Naive thymus-derived CD4-positive, alpha-beta T cell (primary cell): ENCODE results near the gene GREB1L. TPM values are rescaled to one million over a fixed set of nuclear protein-coding genes. Genes with fewer than 3 reads are reported as not detected.
"Not testable (repeated sequence)": the region's sequence is repeated elsewhere in the genome, so short reads cannot be mapped to it uniquely, and the experiment has no call there.

Experiments used
- ATAC-seq: fragments of 150-1000 bp; cut with Tn5 transposase; 2 replicates; pipeline ENCODE4 v1.10.0; 2021; ENCODE audit warnings: mild to moderate bottlenecking, moderate library complexity
- CTCF ChIA-PET: fragments of 350-600 bp; sonication (Branson Sonifier 250); formaldehyde crosslinking; loops from one replicate; lab custom pipeline; 2021; ENCODE audit warnings: antibody characterized with exemption; lab: Charles Lee
- POLR2A ChIA-PET: fragments of 350-600 bp; sonication (Branson Sonifier 250); formaldehyde crosslinking; loops from one replicate; lab custom pipeline; 2021; ENCODE audit warnings: antibody characterized with exemption, inconsistent platforms; lab: Charles Lee
- DNase-seq, 9 donors: peaks; one replicate each; pipeline versions ENCODE4 v3.0.0 to v3.0.0-alpha.2; 2020 to 2022; ENCODE audit warnings: mixed read lengths in 1 of 9
- H3K27ac ChIP-seq: one replicate; pipeline ENCODE4 v1.7.0; 2013; ENCODE audit warnings: mild to moderate bottlenecking, low read depth, low read length, moderate library complexity
- H3K27me3 ChIP-seq, 2 donors: one replicate each; pipeline ENCODE4 v1.7.0; 2013; ENCODE audit warnings: low read length in 2 of 2, mild to moderate bottlenecking in 2 of 2, moderate library complexity in 2 of 2; ENCODE audit not compliant: control insufficient read depth in 2 of 2, insufficient read depth in 2 of 2
- H3K36me3 ChIP-seq, 3 experiments: 1 replicate in 2 of 3; 2 replicates in 1 of 3; pipeline ENCODE4 v1.7.0; 2013; ENCODE audit warnings: low read length in 3 of 3, mild to moderate bottlenecking in 3 of 3, moderate library complexity in 1 of 3; ENCODE audit not compliant: insufficient read depth in 3 of 3, control insufficient read depth in 2 of 3
- H3K4me1 ChIP-seq, 2 donors: one replicate each; pipeline ENCODE4 v1.7.0; 2013; ENCODE audit warnings: low read length in 2 of 2, mild to moderate bottlenecking in 2 of 2, moderate library complexity in 1 of 2; ENCODE audit not compliant: control insufficient read depth in 2 of 2, insufficient read depth in 2 of 2
- H3K4me3 ChIP-seq: 2 replicates; pipeline ENCODE4 v1.7.0; 2013; ENCODE audit warnings: mild to moderate bottlenecking, low read length
- H3K9me3 ChIP-seq, 3 experiments: 1 replicate in 2 of 3; 2 replicates in 1 of 3; pipeline ENCODE4 v1.7.0; 2013; ENCODE audit warnings: low read length in 3 of 3; ENCODE audit not compliant: control insufficient read depth in 2 of 3
- H3K27ac Mint-ChIP-seq, 9 donors: one replicate each; pipeline ENCODE4 v1.8.0; 2020 to 2022; ENCODE audit warnings: mixed read lengths in 9 of 9, mild to moderate bottlenecking in 8 of 9, moderate library complexity in 5 of 9, inconsistent platforms in 2 of 9
- H3K27me3 Mint-ChIP-seq, 5 donors: one replicate each; pipeline ENCODE4 v1.8.0; 2021 to 2022; ENCODE audit warnings: mixed read lengths in 5 of 5, mild to moderate bottlenecking in 1 of 5
- H3K36me3 Mint-ChIP-seq, 5 donors: one replicate each; pipeline ENCODE4 v1.8.0; 2020 to 2022; ENCODE audit warnings: mixed read lengths in 5 of 5, mild to moderate bottlenecking in 3 of 5, inconsistent platforms in 1 of 5
- H3K4me1 Mint-ChIP-seq, 7 donors: one replicate each; pipeline ENCODE4 v1.8.0; 2020 to 2022; ENCODE audit warnings: mixed read lengths in 7 of 7, mild to moderate bottlenecking in 3 of 7, inconsistent platforms in 1 of 7
- H3K4me3 Mint-ChIP-seq, 10 donors: one replicate each; pipeline ENCODE4 v1.8.0; 2020 to 2022; ENCODE audit warnings: mild to moderate bottlenecking in 10 of 10, mixed read lengths in 10 of 10, moderate library complexity in 6 of 10, inconsistent platforms in 2 of 10
- H3K9me3 Mint-ChIP-seq, 11 donors: one replicate each; pipeline ENCODE4 v1.8.0; 2020 to 2022; ENCODE audit warnings: mixed read lengths in 11 of 11, mild to moderate bottlenecking in 4 of 11, inconsistent platforms in 1 of 11, moderate library complexity in 1 of 11
- intact Hi-C, 2 donors: fragments of 100-400 bp; cut with micrococcal nuclease; formaldehyde crosslinking; loops; one replicate each; pipeline ENCODE4 v1.15.1; 2023
- polyA plus RNA-seq, 2 donors: library from polyadenylated mRNA; unstranded; fragments of 300-500 nt; fragmentation: Illumina TruSeq; gene quantifications; one replicate each; pipeline ENCODE4 v1.2.3, GENCODE V29; 2021
- total RNA-seq, 6 experiments: library from RNA in 5 of 6; stranded (reverse) in 5 of 6; gene quantifications; 1 replicate in 5 of 6; 2 replicates in 1 of 6; pipeline ENCODE4 v1.2.3 and lab custom pipeline; 2021 to 2026

The GREB1L gene
- total and polyA plus RNA-seq, 7 experiments from 2014 or later = 0.09 to 0.11 TPM; not detected in 5

DNA sequence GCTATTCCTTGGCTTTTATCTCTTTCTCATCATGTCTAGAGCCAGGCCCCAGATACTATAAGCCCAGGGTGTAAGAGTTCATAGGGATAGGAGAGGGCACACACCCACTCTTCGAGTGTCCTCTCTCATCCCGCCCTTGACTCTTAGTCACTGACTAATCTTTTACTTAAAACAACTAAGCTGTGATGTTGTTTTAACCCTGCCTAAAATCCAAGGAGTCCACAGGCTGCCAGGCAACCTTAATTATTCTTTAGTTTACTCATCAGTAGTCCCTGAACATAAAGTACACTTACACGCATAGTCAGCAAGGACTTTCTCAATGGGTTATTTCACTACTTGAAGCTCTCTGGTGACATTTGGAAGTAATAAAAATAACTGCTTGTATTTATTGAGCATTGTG is 28.4 kb downstream of the GREB1L start:
- ATAC-seq (no peak), DNase-seq (no peak)
- Histone ChIP-seq H3K4me1 (no peaks in the 10 kb centered on the region), H3K4me3 (no peak overlapping the region), H3K27me3 (no peaks in the 10 kb centered on the region), H3K36me3 (no peaks in the 10 kb centered on the region), H3K9me3 (no peaks in the 10 kb centered on the region), H3K27ac (no peak overlapping the region)
- Mint-ChIP-seq H3K4me1 (no peaks in the 10 kb centered on the region), H3K27ac (no peak overlapping the region), H3K36me3 (no peaks in the 10 kb centered on the region), H3K4me3 (no peak overlapping the region), H3K9me3 (no peaks in the 10 kb centered on the region), H3K27me3 (peaks cover 2 to 13% (median 5%) of the 10 kb centered on the region in 5 donors)
- CTCF ChIA-PET = no interaction called here
- intact Hi-C loops = no loop called here
- POLR2A ChIA-PET = no interaction called here

- POLR2A ChIA-PET = no interaction called here
These were observed 30.1 kb downstream of the GREB1L start for GRCh38 chr18:21272016-21272579.

DNA sequence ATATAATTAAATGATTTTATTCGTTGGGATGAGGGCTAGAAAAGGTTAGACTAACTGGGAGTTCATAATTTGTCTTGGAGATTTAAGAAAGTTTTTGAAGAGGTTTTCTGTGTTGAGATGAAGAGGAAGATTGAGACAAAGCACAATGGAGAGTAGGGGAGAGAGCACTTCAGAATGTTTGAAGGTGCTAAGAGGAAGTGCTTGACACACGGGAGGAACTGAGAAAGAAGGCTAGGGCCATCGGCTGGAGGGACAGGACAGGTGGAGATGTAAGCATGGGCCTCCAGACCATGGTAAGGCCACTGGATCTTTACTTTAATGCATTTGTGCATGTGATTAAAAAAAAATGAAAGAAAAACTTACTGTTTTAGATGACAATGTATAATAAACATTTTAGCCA is 31.5 kb downstream of the GREB1L start:
- H3K4me3 Mint-ChIP-seq = no peak overlapping the region
- peaks cover 0 to 6% (median 0%) of the 10 kb centered on the region in 5 donors for H3K36me3 Mint-ChIP-seq
- CTCF ChIA-PET = no interaction called here
- no peak overlapping the region for H3K27ac Mint-ChIP-seq
- POLR2A ChIA-PET = no interaction called here
- H3K27me3 ChIP-seq = no peaks in the 10 kb centered on the region
- peaks cover 0 to 23% (median 10%) of the 10 kb centered on the region in 5 donors for H3K27me3 Mint-ChIP-seq
- intact Hi-C loops = no loop called here
- DNase-seq (no peak), ATAC-seq (no peak)
- peaks cover 0 to 10% (median 1%) of the 10 kb centered on the region in 11 donors for H3K9me3 Mint-ChIP-seq
- H3K4me1 Mint-ChIP-seq = no peaks in the 10 kb centered on the region
- H3K4me3 ChIP-seq = no peak overlapping the region
- H3K36me3 ChIP-seq = no peaks in the 10 kb centered on the region
- no peaks in the 10 kb centered on the region for H3K4me1 ChIP-seq
- H3K9me3 ChIP-seq = no peaks in the 10 kb centered on the region
- no peak overlapping the region for H3K27ac ChIP-seq

More at GRCh38 chr18:21272016-21272579, 30.1 kb downstream of the GREB1L start:
- no peak for ATAC-seq
- no peaks in the 10 kb centered on the region for H3K9me3 ChIP-seq
- no peaks in the 10 kb centered on the region for H3K36me3 ChIP-seq
- Mint-ChIP-seq H3K27ac (no peak overlapping the region), H3K36me3 (peaks cover 0 to 6% (median 0%) of the 10 kb centered on the region in 5 donors), H3K27me3 (peaks cover 0 to 17% (median 5%) of the 10 kb centered on the region in 5 donors), H3K4me1 (no peaks in the 10 kb centered on the region), H3K4me3 (no peak overlapping the region), H3K9me3 (peaks cover 0 to 7% (median 0%) of the 10 kb centered on the region in 11 donors)
- intact Hi-C loops = no loop called here
- H3K4me1 ChIP-seq = no peaks in the 10 kb centered on the region
- no peak for DNase-seq
- H3K4me3 ChIP-seq = no peak overlapping the region
- CTCF ChIA-PET = interaction anchor here (0.6 kb wide), 1 partner anchor 629 kb away, joined by 3 read pairs; no protein-coding TSS in a partner anchor
- no peak overlapping the region for H3K27ac ChIP-seq
- no peaks in the 10 kb centered on the region for H3K27me3 ChIP-seq

GRCh38 chr18:21275645-21276044 is 33.6 kb downstream of the GREB1L start:
- POLR2A ChIA-PET = no interaction called here
- no peak for ATAC-seq

GRCh38 chr18:21277578-21277977 is 35.5 kb downstream of the GREB1L start:
- ChIA-PET POLR2A (no interaction called here), CTCF (no interaction called here)
- no peak for DNase-seq
- ATAC-seq = no peak
- Histone ChIP-seq H3K36me3 (no peaks in the 10 kb centered on the region), H3K4me3 (no peak overlapping the region), H3K4me1 (no peaks in the 10 kb centered on the region), H3K9me3 (no peaks in the 10 kb centered on the region), H3K27ac (no peak overlapping the region), H3K27me3 (no peaks in the 10 kb centered on the region)
- H3K36me3 Mint-ChIP-seq = peaks cover 0 to 6% (median 0%) of the 10 kb centered on the region in 5 donors
- H3K4me1 Mint-ChIP-seq = no peaks in the 10 kb centered on the region
- H3K27me3 Mint-ChIP-seq = peaks cover 4 to 22% (median 10%) of the 10 kb centered on the region in 5 donors
- H3K4me3 Mint-ChIP-seq = no peak overlapping the region
- H3K27ac Mint-ChIP-seq = no peak overlapping the region
- H3K9me3 Mint-ChIP-seq = peaks cover 0 to 10% (median 1%) of the 10 kb centered on the region in 11 donors
- intact Hi-C loops = no loop called here

More at GRCh38 chr18:21275645-21276044, 33.6 kb downstream of the GREB1L start:
- peaks cover 0 to 6% (median 0%) of the 10 kb centered on the region in 5 donors for H3K36me3 Mint-ChIP-seq
- no peaks in the 10 kb centered on the region for H3K4me1 Mint-ChIP-seq
- H3K36me3 ChIP-seq = no peaks in the 10 kb centered on the region
- no peak overlapping the region for H3K27ac ChIP-seq
- no peaks in the 10 kb centered on the region for H3K9me3 ChIP-seq
- no peaks in the 10 kb centered on the region for H3K4me1 ChIP-seq
- H3K27me3 ChIP-seq = no peaks in the 10 kb centered on the region
- no peak overlapping the region for H3K27ac Mint-ChIP-seq
- H3K4me3 ChIP-seq = no peak overlapping the region
- intact Hi-C loops = no loop called here
- CTCF ChIA-PET = no interaction called here
- DNase-seq = no peak
- no peak overlapping the region for H3K4me3 Mint-ChIP-seq
- H3K27me3 Mint-ChIP-seq = peaks cover 2 to 15% (median 7%) of the 10 kb centered on the region in 5 donors
- H3K9me3 Mint-ChIP-seq = peaks cover 0 to 10% (median 1%) of the 10 kb centered on the region in 11 donors

- ATAC-seq, H3K4me1 ChIP-seq, H3K36me3 ChIP-seq, H3K4me3 Mint-ChIP-seq, H3K9me3 Mint-ChIP-seq, H3K27ac Mint-ChIP-seq, H3K36me3 Mint-ChIP-seq, H3K4me1 Mint-ChIP-seq, CTCF ChIA-PET, H3K9me3 ChIP-seq, H3K4me3 ChIP-seq, intact Hi-C loops, H3K27me3 ChIP-seq, DNase-seq, POLR2A ChIA-PET, H3K27ac ChIP-seq: not testable (repeated sequence)
- H3K27me3 Mint-ChIP-seq = peaks cover 4 to 22% (median 10%) of the 10 kb centered on the region in 5 donors
These were observed 36.2 kb downstream of the GREB1L start for GRCh38 chr18:21278218-21278617.

DNA sequence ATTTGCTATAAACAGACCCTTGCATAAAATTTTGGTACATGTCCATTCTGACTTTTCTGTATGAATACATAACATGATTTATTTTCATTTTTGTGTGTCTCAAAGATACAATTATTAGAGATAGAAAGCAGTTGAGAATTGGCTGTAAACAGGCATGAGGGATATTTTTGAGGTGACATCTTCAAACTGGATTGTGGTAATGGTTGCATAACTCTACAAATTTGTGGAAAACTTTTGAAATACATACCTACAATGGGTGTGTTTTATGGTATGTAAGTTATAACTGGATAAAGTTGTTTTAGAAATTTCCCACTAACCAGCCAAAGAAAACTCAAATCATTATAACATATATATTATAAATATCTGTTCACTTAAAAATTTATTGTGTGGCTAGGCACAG is 39.6 kb downstream of the GREB1L start:
- Histone ChIP-seq H3K4me1 (no peaks in the 10 kb centered on the region), H3K27me3 (no peaks in the 10 kb centered on the region), H3K9me3 (no peaks in the 10 kb centered on the region), H3K36me3 (no peaks in the 10 kb centered on the region), H3K4me3 (no peak overlapping the region), H3K27ac (no peak overlapping the region)
- ATAC-seq = no peak
- no peak overlapping the region for H3K4me3 Mint-ChIP-seq
- CTCF ChIA-PET = no interaction called here
- no peak for DNase-seq
- POLR2A ChIA-PET = no interaction called here
- peaks cover 4 to 16% (median 14%) of the 10 kb centered on the region in 5 donors for H3K27me3 Mint-ChIP-seq
- H3K9me3 Mint-ChIP-seq = peaks cover 0 to 8% (median 0%) of the 10 kb centered on the region in 11 donors
- no peak overlapping the region for H3K27ac Mint-ChIP-seq
- peaks cover 0 to 4% (median 0%) of the 10 kb centered on the region in 5 donors for H3K36me3 Mint-ChIP-seq
- intact Hi-C loops = no loop called here
- H3K4me1 Mint-ChIP-seq = no peaks in the 10 kb centered on the region
